SU-DHL-6 (cell line): ENCODE data around the gene RPS6KA4.

Experiments
- H2AFZ ChIP-seq: fragments of 200-600 bp; sonication (generic); 2 replicates; pipeline ENCODE4 v1.6.1; 2014; ENCODE audit warnings: low read depth, mild to moderate bottlenecking, moderate library complexity, mixed read lengths, antibody characterized with exemption, low read length; ENCODE audit not compliant: severe bottlenecking
- H3F3A ChIP-seq: fragments of 200-600 bp; shearing (Covaris generic); 2 replicates; pipeline ENCODE4 v1.6.0; 2016; ENCODE audit warnings: antibody characterized with exemption, mild to moderate bottlenecking; ENCODE audit not compliant: insufficient read depth
- H3K27ac ChIP-seq: fragments of 200-600 bp; sonication (generic); 2 replicates; pipeline ENCODE4 v1.5.1; 2016; ENCODE audit warnings: low read depth, mild to moderate bottlenecking, low read length, moderate library complexity, mixed read lengths
- H3K27me3 ChIP-seq: fragments of 200-600 bp; sonication (generic), shearing (Covaris generic); 2 replicates; pipeline ENCODE4 v1.6.0; 2014; ENCODE audit warnings: mild to moderate bottlenecking, low read length
- H3K36me3 ChIP-seq: fragments of 200-600 bp; sonication (generic); 2 replicates; pipeline ENCODE4 v1.6.1; 2014; ENCODE audit warnings: mild to moderate bottlenecking, low read length, mixed read lengths
- H3K4me2 ChIP-seq: fragments of 300-600, 200-600 bp; shearing (Covaris generic), sonication (generic); 2 replicates; pipeline ENCODE4 v1.6.0; 2014; ENCODE audit warnings: low read length, low read depth, mild to moderate bottlenecking; ENCODE audit not compliant: poor library complexity, severe bottlenecking
- H3K4me3 ChIP-seq: fragments of 200-600 bp; sonication (generic); 2 replicates; pipeline ENCODE4 v1.5.1; 2014; ENCODE audit warnings: antibody characterized with exemption, low read length, mild to moderate bottlenecking, mixed read lengths; ENCODE audit not compliant: insufficient read depth, poor library complexity, severe bottlenecking
- H3K79me2 ChIP-seq: fragments of 200-600 bp; sonication (generic); 2 replicates; pipeline ENCODE4 v1.6.1; 2014; ENCODE audit warnings: mild to moderate bottlenecking, low read length, moderate library complexity; ENCODE audit not compliant: insufficient read depth
- H3K9ac ChIP-seq: fragments of 200-600 bp; sonication (generic); 2 replicates; pipeline ENCODE4 v1.7.0; 2014; ENCODE audit warnings: mild to moderate bottlenecking, low read length
- H3K9me2 ChIP-seq: fragments of 200-600 bp; sonication (generic); replicated peaks from 2 replicates; pipeline ENCODE4 v1.6.1; 2014; ENCODE audit warnings: low read length; ENCODE audit not compliant: insufficient read depth
- H3K9me3 ChIP-seq: fragments of 200-600 bp; sonication (generic); 2 replicates; pipeline ENCODE4 v1.6.1; 2014; ENCODE audit warnings: low read length, mixed read lengths; ENCODE audit not compliant: insufficient read depth
- H4K20me1 ChIP-seq: fragments of 200-600 bp; sonication (generic); 2 replicates; pipeline ENCODE4 v1.6.1; 2014; ENCODE audit warnings: low read depth, mild to moderate bottlenecking, antibody characterized with exemption, low read length, moderate library complexity, mixed read lengths
- EZH2phosphoT487 ChIP-seq: fragments of 200-600 bp; sonication (generic), shearing (Covaris generic); conservative IDR thresholded peaks from 2 replicates; pipeline ENCODE4 v1.6.1; 2018; ENCODE audit warnings: mild to moderate bottlenecking, antibody characterized with exemption, low read length, moderate library complexity, mixed read lengths
- TF ChIP-seq, protein P1 (sequence below): fragments of 200-600 bp; sonication (generic); IDR thresholded peaks from one replicate; pipeline ENCODE4 v1.5.1; 2017; ENCODE audit warnings: antibody characterized with exemption, mild to moderate bottlenecking, low read length, moderate library complexity; ENCODE audit not compliant: insufficient read depth, poor library complexity, severe bottlenecking

Gene RPS6KA4

GRCh38 chr11:64371201-64371600 is 12.2 kb downstream of the RPS6KA4 start:
- TF ChIP-seq, protein P1, sequence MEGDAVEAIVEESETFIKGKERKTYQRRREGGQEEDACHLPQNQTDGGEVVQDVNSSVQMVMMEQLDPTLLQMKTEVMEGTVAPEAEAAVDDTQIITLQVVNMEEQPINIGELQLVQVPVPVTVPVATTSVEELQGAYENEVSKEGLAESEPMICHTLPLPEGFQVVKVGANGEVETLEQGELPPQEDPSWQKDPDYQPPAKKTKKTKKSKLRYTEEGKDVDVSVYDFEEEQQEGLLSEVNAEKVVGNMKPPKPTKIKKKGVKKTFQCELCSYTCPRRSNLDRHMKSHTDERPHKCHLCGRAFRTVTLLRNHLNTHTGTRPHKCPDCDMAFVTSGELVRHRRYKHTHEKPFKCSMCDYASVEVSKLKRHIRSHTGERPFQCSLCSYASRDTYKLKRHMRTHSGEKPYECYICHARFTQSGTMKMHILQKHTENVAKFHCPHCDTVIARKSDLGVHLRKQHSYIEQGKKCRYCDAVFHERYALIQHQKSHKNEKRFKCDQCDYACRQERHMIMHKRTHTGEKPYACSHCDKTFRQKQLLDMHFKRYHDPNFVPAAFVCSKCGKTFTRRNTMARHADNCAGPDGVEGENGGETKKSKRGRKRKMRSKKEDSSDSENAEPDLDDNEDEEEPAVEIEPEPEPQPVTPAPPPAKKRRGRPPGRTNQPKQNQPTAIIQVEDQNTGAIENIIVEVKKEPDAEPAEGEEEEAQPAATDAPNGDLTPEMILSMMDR, result no peak
- TF ChIP-seq EZH2phosphoT487, result no peak
- Histone ChIP-seq H3K9me2 (no peaks in the 10 kb centered on the region), H3K36me3 (no peaks in the 10 kb centered on the region), H2AFZ (no peak overlapping the region), H3K4me2 (no peak overlapping the region), H3K9ac (no peak overlapping the region), H4K20me1 (no peaks in the 10 kb centered on the region), H3K27me3 (no peaks in the 10 kb centered on the region), H3K9me3 (no peaks in the 10 kb centered on the region), H3K79me2 (no peaks in the 10 kb centered on the region), H3K27ac (no peak overlapping the region), H3F3A (no peaks in the 10 kb centered on the region), H3K4me3 (no peak overlapping the region)

GRCh38 chr11:64372021-64372420 is 13.1 kb downstream of the RPS6KA4 start:
- Histone ChIP-seq H3K4me3 (no peak overlapping the region), H3K9me2 (no peaks in the 10 kb centered on the region), H3F3A (no peaks in the 10 kb centered on the region), H3K4me2 (no peak overlapping the region), H3K27me3 (no peaks in the 10 kb centered on the region), H3K79me2 (no peaks in the 10 kb centered on the region), H2AFZ (no peak overlapping the region), H3K9ac (no peak overlapping the region), H3K27ac (no peak overlapping the region), H3K9me3 (no peaks in the 10 kb centered on the region), H4K20me1 (no peaks in the 10 kb centered on the region), H3K36me3 (no peaks in the 10 kb centered on the region)
- no peak for TF ChIP-seq EZH2phosphoT487
- TF ChIP-seq, protein P1, result no peak

GRCh38 chr11:64372802-64373597 is 14.0 kb downstream of the RPS6KA4 start:
- no peaks in the 10 kb centered on the region for H3K79me2 ChIP-seq
- H3K27me3 ChIP-seq, result no peaks in the 10 kb centered on the region
- H4K20me1 ChIP-seq, result no peaks in the 10 kb centered on the region
- H3K4me2 ChIP-seq, result no peak overlapping the region
- H3K9me2 ChIP-seq, result no peaks in the 10 kb centered on the region
- no peaks in the 10 kb centered on the region for H3F3A ChIP-seq
- no peaks in the 10 kb centered on the region for H3K36me3 ChIP-seq
- no peak overlapping the region for H3K4me3 ChIP-seq
- no peaks in the 10 kb centered on the region for H3K9me3 ChIP-seq
- no peak overlapping the region for H3K9ac ChIP-seq
- H2AFZ ChIP-seq, result no peak overlapping the region
- TF ChIP-seq, protein P1, result no peak
- TF ChIP-seq EZH2phosphoT487, result no peak
- no peak overlapping the region for H3K27ac ChIP-seq
